ENCODE data around the gene MCM3AP.
A peak's percentile ranks its signal among the peaks of the same experiment; 100 is the strongest.
"Not testable (repeated sequence)": the region's sequence is repeated elsewhere in the genome, so short reads cannot be mapped to it uniquely, and the experiment has no call there.

MCM3AP gene

DNA sequence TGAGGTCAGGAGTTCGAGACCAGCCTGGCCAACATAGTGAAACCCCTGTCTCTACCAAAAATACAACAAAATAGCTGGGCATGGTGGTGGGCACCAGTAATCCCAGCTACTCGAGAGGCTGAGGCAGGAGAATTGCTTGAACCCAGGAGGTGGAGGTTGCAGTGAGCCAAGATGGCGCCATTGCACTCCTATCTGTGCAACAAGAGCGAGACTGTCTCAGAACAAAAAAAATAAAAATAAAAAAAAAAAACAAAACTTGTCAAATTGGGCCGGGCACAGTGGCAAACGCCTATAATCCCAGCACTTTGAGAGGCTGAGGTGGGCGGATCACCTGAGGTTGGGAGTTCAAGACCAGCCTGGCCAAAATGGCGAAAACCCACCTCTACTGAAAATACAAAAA, 24.8 kb upstream of the MCM3AP start:
- DNase-seq = not testable (repeated sequence)

- DNase-seq = no peak
Observed at GRCh38 chr21:46308431-46308830, 23.0 kb upstream of the MCM3AP start.

- no peak for DNase-seq
Observed at GRCh38 chr21:46307625-46308024, 22.2 kb upstream of the MCM3AP start.

DNA sequence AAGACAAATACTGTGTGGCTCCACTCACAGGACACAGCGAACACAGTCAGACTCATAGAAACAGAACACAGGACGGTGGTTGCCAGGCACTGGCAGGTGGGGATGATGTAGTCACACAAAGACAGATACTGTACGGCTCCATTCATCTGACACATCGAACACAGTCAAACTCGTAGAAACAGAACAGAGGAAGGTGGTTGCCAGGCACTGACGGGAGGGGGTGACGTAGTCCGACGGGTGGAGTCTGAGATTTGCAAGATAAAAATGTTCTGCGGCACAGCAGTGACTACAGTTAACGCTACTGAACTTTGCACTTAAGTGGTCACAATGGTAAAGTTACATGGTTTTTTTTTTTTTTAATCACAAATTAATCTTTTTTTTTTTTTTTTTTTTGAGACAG, 19.5 kb upstream of the MCM3AP start:
- DNase-seq = no peak

DNA sequence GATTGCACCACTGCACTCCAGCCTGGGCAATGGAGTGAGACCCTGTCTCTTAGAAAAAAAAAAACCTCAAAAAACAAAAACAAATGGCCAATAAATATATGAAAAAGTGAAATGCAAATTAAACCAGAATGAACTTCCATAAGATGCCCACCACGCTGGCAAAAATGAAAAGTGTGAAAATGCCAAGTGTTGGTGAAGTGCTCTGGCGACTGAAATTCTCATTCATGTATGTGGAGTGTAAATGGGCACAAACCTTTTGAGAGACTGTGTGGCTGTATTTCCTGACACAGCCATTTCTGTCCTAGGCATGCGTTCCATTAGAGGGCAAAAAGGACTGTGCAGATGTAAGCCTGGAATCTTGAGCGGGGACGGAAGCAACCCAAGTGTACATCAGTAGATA, 19.0 kb upstream of the MCM3AP start:
- DNase-seq = no peak

DNA sequence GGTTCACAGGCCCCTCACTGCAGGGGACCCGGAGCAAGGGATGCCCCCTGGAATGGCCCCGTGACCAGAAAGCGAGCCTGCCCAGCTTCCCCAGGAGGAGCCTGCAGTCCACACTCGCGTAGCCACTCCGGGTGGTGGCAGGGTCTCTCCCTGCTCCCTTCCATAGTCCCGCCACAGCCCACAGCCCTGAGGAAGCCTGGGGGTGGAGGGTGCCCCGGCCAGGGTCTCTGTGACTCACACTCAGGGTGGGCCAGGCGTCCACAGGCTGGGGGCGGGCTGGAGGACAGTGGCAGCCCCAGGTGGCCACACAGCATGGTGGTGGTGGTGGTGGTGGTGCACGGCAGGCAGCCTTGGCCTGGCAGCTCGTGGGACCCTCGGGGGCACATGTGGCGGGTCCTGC, 16.3 kb upstream of the MCM3AP start:
- DNase-seq = no peak

- DNase-seq = no peak
Observed at GRCh38 chr21:46299167-46299566, 13.8 kb upstream of the MCM3AP start.

DNA sequence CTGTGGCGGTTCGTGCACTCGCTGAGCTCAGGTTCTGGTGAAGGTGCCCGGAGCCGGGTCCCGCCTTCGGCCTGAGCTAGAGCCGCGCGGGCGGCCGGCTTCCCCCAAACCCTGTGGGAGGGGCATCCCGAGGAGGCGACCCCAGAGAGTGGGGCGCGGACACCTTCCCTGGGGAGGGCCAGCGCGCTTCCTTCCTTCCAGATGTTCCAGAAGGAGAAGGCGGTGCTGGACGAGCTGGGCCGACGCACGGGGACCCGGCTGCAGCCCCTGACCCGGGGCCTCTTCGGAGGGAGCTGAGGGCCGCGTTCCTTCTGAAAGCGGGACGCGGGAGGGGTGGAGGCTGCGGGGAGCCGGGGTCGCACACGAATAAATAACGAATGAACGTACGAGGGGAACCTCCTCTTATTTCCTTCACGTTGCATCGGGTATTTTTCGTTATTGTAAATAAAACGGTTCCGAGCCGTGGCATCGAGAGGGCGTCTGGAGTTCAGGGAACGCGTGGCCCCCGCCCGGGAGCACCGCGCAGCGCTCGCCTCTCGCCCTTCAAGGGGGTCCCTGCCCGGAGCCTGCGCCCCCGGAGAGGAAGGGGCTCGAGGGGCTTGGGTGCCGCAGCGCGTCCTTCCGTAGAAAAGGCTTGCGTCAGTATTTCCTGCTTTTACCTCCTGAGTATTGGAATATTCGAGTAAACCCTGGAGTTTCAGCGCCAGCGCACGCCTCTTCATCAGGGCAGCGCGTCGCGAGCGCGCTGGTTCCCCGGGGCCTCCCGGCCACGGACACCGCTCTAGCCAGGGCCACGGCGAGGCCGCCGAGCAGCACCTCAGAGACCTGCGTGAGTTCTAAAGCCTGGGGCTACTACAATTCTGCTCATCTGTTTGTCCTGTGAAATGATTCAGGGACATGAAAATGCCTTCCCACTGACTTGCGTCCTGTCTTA, 12.2 kb upstream of the MCM3AP start:
- no peak for DNase-seq

DNA sequence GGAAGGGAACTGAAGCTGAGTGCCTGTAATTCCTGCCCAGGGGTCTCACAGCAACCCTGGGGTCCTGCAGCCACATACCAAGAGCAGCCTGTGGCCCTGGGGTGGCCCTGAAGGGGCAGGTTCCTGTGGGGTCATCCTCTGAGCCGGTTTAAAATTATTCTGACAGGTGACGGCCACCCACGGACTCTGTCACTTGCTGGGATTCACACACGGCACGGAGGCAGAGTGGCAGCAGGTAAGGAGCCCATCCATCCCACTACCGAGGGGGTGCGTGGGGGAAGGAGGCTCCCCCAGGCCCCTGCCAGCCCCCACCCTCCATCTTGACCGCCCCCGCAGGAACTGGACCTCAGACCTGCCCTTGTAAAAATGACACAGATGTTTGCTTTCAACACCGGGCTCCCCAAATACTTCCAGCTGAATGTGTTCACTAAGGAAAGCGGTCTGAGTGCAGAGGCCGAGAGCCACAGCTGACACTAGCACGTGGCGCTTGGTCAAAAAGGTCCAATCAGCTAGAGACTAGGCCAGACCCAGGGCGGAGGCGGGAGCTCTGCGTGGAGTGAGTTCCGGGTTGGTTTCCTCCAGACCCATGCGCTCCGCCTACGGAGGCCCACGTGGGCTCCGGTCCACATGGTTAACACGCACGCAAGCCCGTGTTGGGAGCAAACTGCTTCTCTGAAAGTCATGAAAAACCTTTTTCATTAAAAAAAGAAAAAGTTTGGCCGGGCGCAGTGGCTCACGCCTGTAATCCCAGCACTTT, 10.8 kb upstream of the MCM3AP start:
- DNase-seq = peak; percentile 75

DNA sequence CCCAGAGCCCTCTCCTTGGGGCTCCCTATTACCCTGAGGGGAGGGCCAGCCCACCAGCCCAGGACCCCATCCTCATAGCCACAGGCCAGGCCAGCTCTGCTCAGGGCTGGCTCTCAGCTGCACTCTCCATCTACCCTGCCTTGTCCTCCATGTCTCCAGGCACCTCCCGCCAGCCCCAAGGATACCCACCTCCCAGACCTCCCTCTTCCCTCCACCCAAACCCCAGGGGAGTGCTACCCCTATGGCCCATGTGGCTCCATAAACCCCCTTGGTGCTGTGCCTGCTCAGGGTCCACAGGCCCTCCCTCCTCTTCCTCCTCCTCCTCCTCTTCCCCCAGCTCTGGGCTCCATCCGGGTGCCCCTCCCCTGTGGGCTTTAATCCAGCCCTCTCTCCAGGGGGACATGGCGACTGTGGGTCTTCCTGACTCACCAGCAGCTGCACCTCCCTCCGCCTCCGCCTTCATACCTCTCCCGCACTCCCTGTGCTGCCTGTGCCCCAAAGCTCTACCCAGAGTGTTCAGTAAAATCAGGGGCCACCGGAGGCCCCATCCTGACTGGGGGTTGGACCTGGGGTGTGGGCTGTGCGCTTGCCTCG, 9.9 kb upstream of the MCM3AP start:
- no peak for DNase-seq

- DNase-seq = no peak
Observed at GRCh38 chr21:46294647-46295176, 9.3 kb upstream of the MCM3AP start.

- DNase-seq = no peak
Observed at GRCh38 chr21:46291561-46291960, 6.2 kb upstream of the MCM3AP start.

- DNase-seq = no peak
Observed at GRCh38 chr21:46289655-46290179, 4.3 kb upstream of the MCM3AP start.

- no peak for DNase-seq
Observed at GRCh38 chr21:46287541-46287940, 2.1 kb upstream of the MCM3AP start.

- DNase-seq = no peak
Observed at GRCh38 chr21:46286648-46287002, 1.2 kb upstream of the MCM3AP start.

DNA sequence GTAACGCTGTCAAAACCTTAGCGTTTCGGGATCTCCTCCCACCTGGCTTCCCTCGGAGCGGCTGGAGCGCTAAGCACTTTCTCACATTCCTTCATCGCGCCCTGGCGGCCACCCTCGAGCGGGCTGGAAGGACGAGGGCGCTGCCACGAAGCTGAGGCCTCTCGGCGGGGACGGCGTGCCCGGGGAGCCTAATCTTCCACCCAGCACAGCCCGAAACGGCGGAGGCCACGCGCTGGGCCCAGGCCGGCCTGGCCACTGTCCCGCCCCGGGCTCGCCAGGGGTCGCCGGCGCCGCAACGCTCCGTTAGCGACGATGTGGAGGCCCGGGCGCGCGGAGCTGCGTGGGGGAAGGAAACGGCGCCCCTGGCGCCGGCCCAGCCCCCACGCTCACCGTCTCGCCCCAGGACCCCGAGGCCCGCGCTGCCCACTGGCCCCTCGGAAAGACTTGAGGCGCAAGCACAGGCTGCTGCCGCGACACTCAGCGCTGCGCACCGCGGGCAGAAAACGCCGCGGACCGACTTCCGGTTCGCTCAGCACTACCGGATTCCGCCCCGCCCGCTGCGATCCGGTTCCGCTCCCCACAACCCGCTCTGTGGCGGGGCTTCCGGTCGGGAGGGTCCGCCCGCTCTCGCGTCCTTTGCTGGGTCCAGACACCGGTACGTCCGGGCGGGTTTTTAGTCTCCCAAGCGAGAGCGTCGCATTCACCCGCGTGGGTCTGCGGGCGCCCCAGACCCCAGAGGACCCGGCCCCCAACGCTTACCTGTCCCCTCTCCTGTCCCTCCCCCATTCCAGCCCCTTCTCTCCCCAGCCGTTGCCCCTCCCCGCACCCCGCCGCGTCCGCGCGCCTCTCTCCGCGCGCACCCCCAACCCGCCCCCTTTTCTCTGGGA, 593 bp upstream of the MCM3AP start, which contains the start of gene YBEY:
YBEY (plus strand) TSS at position 582 of the 887 bp plus-strand sequence. CDS start 572 bp downstream, outside the sequence.
- peak; percentile 93 for DNase-seq

GRCh38 chr21:46284733-46285132, 678 bp downstream of the MCM3AP start:
- no peak for DNase-seq

GRCh38 chr21:46284077-46284644, 1.2 kb downstream of the MCM3AP start:
- no peak for DNase-seq

GRCh38 chr21:46274797-46275390, 10.5 kb downstream of the MCM3AP start:
- no peak for DNase-seq

GRCh38 chr21:46273341-46273740, 12.1 kb downstream of the MCM3AP start:
- DNase-seq = no peak

GRCh38 chr21:46269466-46269865, 15.9 kb downstream of the MCM3AP start:
- no peak for DNase-seq
